Activated T-cell treated with anti-CD3 and anti-CD28 coated beads, Interleukin-2, amount 50 U/mL, for 72 hours (primary cell): ENCODE data around the gene CACNA1S. TPM values are rescaled to one million over a fixed set of nuclear protein-coding genes. Genes with fewer than 3 reads are reported as not detected.

ENCODE experiments used
- ATAC-seq, 2 donors: fragments of 150-1000 bp; cut with Tn5 transposase; replicated peaks in 1 of 2; 2 replicates each; pipeline ENCODE4 v1.10.0; 2021; ENCODE audit warnings: moderate library complexity in 2 of 2, mild to moderate bottlenecking in 1 of 2
- DNase-seq, 2 donors: peaks; one replicate each; pipeline ENCODE4 v3.0.0; 2021 to 2022; ENCODE audit warnings: mixed read lengths in 1 of 2
- H3K27ac Mint-ChIP-seq: one replicate; pipeline ENCODE4 v1.8.0; 2022; ENCODE audit warnings: mild to moderate bottlenecking, moderate library complexity, mixed read lengths
- H3K27me3 Mint-ChIP-seq: one replicate; pipeline ENCODE4 v1.8.0; 2022; ENCODE audit warnings: low read depth, mixed read lengths
- H3K36me3 Mint-ChIP-seq, 2 donors: one replicate each; pipeline ENCODE4 v1.8.0; 2022; ENCODE audit warnings: mixed read lengths in 2 of 2, mild to moderate bottlenecking in 1 of 2; ENCODE audit not compliant: insufficient read depth in 2 of 2
- H3K4me1 Mint-ChIP-seq: one replicate; pipeline ENCODE4 v1.8.0; 2022; ENCODE audit warnings: low read depth, mixed read lengths
- H3K4me3 Mint-ChIP-seq, 2 donors: one replicate each; pipeline ENCODE4 v1.8.0; 2022; ENCODE audit warnings: mild to moderate bottlenecking in 2 of 2, mixed read lengths in 2 of 2, moderate library complexity in 2 of 2
- H3K9me3 Mint-ChIP-seq, 2 donors: one replicate each; pipeline ENCODE4 v1.8.0; 2022; ENCODE audit warnings: mixed read lengths in 2 of 2
- total RNA-seq, 2 donors: library from RNA; stranded (reverse); gene quantifications; one replicate each; pipeline ENCODE4 v1.2.3, GENCODE V29; 2022

Gene CACNA1S
- total RNA-seq, 2 donors from 2014 or later, result not detected

DNA sequence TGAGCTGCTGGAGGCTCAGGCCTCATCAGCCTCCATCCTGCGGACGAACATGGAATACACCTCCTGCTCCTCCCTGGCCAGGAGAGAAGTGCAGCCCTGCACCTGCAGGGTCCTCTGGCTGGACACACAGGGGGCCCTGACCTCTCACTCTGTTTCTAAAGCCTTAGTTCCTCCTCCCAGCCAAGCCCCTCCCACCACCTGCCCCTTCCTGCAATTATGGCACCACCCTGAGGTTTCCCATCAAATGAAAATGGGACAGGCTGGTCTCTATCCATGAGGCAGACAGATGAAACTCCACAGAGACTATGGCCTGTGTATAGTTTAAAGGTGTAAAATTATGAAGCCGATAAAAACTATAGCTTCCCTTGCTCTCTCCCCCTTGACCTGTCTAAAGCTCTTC lies 42.6 kb downstream of the CACNA1S start:
- peaks cover 5% of the 10 kb centered on the region for H3K27me3 Mint-ChIP-seq
- no peak overlapping the region for H3K4me3 Mint-ChIP-seq
- no peak for ATAC-seq
- no peak overlapping the region for H3K27ac Mint-ChIP-seq
- DNase-seq, result no peak
- H3K9me3 Mint-ChIP-seq, result no peaks in the 10 kb centered on the region
- no peaks in the 10 kb centered on the region for H3K36me3 Mint-ChIP-seq
- H3K4me1 Mint-ChIP-seq, result no peaks in the 10 kb centered on the region

DNA sequence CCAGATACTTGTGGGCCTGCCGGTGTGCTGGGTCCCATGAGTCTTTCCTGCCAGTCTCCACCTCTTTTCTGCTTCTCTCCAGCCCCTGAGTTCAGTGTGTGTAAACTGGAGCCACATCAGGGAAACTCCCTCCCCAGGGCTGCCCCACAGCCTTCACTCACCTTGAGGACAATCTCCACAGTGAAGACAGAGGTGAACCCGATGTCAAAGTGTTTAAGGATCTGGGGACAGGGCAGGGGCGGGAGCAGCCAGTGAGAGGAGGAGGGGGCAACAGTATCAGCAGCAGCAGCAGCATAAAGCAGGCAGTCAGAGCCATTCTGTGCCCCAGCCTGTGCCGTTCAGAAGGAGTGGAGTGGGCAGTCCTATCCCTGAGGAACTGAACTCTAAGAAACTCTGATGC lies 43.2 kb downstream of the CACNA1S start:
- no peaks in the 10 kb centered on the region for H3K36me3 Mint-ChIP-seq
- no peaks in the 10 kb centered on the region for H3K4me1 Mint-ChIP-seq
- H3K4me3 Mint-ChIP-seq, result no peak overlapping the region
- H3K9me3 Mint-ChIP-seq, result no peaks in the 10 kb centered on the region
- no peak overlapping the region for H3K27ac Mint-ChIP-seq
- ATAC-seq, result no peak
- DNase-seq, result no peak
- peaks cover 5% of the 10 kb centered on the region for H3K27me3 Mint-ChIP-seq

DNA sequence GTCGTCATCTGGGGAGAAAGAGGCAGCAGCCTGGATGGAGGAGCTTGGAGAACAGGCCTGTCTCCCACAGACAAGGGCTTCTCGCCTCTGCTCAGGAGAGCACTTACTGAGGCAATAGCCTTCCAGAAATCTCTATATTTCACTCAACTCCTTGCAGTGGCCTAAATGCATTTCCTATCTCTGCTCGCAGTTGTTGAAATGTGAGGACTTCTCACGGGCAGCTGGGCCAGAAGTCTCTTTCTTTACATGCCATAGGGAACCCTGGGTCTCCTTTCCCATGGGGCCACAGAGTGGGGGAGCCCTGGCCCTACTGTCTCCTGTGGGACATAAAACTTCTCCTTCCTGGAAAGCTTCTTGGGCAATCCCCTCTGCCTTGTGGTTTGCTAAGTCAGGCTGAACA lies 45.2 kb downstream of the CACNA1S start:
- no peaks in the 10 kb centered on the region for H3K36me3 Mint-ChIP-seq
- H3K4me3 Mint-ChIP-seq, result no peak overlapping the region
- no peaks in the 10 kb centered on the region for H3K9me3 Mint-ChIP-seq
- H3K27ac Mint-ChIP-seq, result no peak overlapping the region
- no peaks in the 10 kb centered on the region for H3K4me1 Mint-ChIP-seq
- ATAC-seq (no peak), DNase-seq (no peak)
- peaks cover 5% of the 10 kb centered on the region for H3K27me3 Mint-ChIP-seq

DNA sequence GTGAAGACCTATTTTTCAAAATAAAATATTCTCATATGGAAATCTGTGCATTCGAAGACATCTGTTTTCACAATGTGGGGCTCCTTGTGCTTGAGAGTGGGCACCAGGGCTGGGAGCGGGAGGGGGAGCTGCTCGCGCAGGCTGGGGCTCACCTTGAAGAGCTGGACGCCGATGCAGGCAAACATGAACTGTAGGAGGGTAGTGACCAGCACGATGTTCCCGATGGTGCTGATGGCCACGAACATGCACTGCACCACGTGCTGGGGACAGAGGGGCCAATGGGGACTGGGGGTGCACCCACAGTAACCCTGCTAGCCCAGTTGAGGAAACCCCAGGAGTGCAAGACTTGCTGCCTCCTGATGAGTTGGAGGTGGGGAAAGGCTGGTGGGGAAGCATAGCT lies 46.5 kb downstream of the CACNA1S start:
- no peak overlapping the region for H3K4me3 Mint-ChIP-seq
- no peaks in the 10 kb centered on the region for H3K4me1 Mint-ChIP-seq
- H3K27ac Mint-ChIP-seq, result no peak overlapping the region
- ATAC-seq (no peak), DNase-seq (no peak)
- no peaks in the 10 kb centered on the region for H3K9me3 Mint-ChIP-seq
- H3K36me3 Mint-ChIP-seq, result no peaks in the 10 kb centered on the region
- H3K27me3 Mint-ChIP-seq, result peaks cover 5% of the 10 kb centered on the region

DNA sequence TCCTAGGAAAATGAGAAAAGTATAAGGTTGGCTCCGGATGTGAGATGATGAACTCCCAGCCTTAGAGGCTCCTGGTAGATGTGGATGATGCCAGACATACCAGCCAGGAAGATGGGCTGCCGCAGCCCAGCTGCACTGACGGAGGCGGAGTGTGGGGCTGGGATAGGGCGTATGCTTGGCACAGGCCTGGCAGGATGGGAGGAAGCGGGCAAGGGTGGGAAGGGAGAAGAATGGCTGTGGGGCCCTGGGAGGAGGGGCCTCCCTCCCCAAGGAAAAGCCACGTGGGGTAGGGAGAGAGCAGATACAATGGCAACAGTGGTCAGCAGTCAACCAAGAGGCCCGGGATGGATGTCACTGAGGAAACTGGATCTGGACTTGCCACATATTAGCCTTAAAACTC lies 47.4 kb downstream of the CACNA1S start:
- Mint-ChIP-seq H3K27me3 (peaks cover 5% of the 10 kb centered on the region), H3K4me1 (no peaks in the 10 kb centered on the region), H3K4me3 (no peak overlapping the region), H3K36me3 (no peaks in the 10 kb centered on the region), H3K9me3 (no peaks in the 10 kb centered on the region), H3K27ac (no peak overlapping the region)
- ATAC-seq, result no peak
- no peak for DNase-seq

DNA sequence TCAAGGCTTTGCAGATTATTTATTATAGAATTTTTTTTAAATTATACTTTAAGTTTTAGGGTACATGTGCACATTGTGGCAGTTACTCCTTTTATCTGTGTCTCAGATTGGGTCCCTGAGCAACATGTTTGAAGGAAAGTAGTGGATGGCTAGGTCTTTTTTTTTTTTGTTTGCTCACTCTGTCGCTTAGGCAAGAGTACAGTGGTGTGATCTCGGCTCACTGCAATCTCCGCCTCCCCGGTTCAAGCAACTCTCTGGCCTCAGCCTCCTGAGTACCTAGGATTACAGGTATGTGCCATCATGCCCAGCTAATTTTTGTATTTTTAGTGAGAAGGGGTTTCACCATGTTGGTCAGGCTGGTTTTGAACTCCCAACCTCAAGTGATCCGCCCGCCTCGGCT lies 49.1 kb downstream of the CACNA1S start:
- Mint-ChIP-seq H3K36me3 (no peaks in the 10 kb centered on the region), H3K27ac (no peak overlapping the region), H3K27me3 (peaks cover 5% of the 10 kb centered on the region), H3K4me3 (no peak overlapping the region), H3K9me3 (no peaks in the 10 kb centered on the region), H3K4me1 (peaks cover 2% of the 10 kb centered on the region)
- DNase-seq (no peak), ATAC-seq (no peak)

DNA sequence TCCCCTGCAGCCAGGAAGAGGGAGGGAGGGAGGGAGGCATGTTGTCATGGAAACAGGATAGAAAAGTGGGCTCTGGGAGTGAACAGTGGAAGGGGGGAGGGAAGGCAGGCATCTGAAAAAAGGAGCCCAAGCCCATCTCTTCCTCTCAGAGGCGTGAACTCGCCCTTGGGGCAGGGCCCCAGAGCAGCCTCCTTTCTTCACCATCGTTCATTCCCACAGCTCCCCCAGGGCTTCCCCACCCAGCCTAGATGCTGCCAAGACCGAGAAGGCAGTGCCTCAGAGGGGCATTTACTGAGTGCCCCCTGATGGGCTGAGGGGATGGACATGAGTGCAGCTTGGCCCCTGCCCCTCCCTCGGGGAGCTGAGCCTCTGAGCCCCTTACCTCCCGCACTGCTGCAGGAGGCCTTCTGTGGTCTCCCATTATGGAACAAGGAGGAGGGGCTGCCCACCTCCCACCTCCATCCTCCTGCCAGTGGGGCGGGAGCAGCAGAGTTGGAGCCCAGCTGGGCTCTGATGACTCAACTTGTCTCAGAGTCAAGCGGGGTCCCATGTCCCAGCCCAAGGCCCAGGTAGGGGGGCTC lies 49.6 kb downstream of the CACNA1S start:
- H3K27ac Mint-ChIP-seq, result no peak overlapping the region
- H3K4me1 Mint-ChIP-seq, result peaks cover 7% of the 10 kb centered on the region
- no peak overlapping the region for H3K4me3 Mint-ChIP-seq
- no peaks in the 10 kb centered on the region for H3K36me3 Mint-ChIP-seq
- H3K9me3 Mint-ChIP-seq, result peaks cover 0 to 3% of the 10 kb centered on the region in 2 donors
- peaks cover 5% of the 10 kb centered on the region for H3K27me3 Mint-ChIP-seq
- ATAC-seq (no peak), DNase-seq (no peak)

DNA sequence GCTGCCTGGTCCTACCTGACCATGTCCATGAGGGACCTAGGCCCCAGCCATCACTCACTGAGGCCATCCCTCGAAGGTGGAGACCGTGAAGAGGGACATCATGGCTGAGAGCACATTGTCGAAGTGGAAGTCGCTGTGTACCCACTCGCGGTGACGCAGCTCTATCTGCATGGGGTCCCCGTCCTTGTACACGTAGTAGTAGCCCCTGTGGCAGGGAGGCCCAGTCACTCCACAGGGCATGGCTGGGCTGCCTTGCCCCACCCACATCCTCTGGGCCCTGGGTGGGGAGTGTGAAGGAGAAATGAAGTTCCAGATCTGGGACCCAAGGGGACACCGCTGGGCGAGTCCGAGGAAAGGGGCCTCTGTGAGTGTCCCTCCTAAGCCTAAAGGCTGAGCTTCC lies 50.3 kb downstream of the CACNA1S start:
- H3K4me1 Mint-ChIP-seq, result peaks cover 14% of the 10 kb centered on the region
- DNase-seq (no peak), ATAC-seq (no peak)
- no peak overlapping the region for H3K27ac Mint-ChIP-seq
- H3K9me3 Mint-ChIP-seq, result peaks cover 0 to 3% of the 10 kb centered on the region in 2 donors
- no peaks in the 10 kb centered on the region for H3K36me3 Mint-ChIP-seq
- H3K27me3 Mint-ChIP-seq, result peaks cover 5% of the 10 kb centered on the region
- H3K4me3 Mint-ChIP-seq, result no peak overlapping the region

DNA sequence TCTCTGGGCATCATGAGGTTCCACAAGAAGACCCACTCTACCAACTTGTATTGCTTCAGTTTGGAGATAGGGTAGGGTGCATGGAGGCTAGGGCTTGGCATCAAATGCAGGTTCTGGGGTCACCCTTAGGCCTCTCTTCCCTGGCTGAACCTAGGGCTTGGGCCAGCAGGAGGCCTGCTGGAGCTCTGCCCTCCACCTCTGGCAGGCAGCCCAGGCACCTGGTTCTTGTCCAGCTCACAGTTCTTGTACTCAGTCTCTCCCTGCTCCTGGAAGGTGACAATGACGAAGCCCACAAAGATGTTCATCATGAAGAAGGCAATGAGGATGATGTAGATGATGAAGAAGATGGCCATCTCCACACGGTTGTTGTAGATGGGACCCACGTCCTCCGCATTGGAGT lies 51.2 kb downstream of the CACNA1S start:
- Mint-ChIP-seq H3K36me3 (no peaks in the 10 kb centered on the region), H3K4me1 (peaks cover 17% of the 10 kb centered on the region), H3K9me3 (peaks cover 0 to 3% of the 10 kb centered on the region in 2 donors), H3K27ac (no peak overlapping the region), H3K27me3 (peaks cover 6% of the 10 kb centered on the region), H3K4me3 (no peak overlapping the region)
- ATAC-seq (no peak), DNase-seq (no peak)

DNA sequence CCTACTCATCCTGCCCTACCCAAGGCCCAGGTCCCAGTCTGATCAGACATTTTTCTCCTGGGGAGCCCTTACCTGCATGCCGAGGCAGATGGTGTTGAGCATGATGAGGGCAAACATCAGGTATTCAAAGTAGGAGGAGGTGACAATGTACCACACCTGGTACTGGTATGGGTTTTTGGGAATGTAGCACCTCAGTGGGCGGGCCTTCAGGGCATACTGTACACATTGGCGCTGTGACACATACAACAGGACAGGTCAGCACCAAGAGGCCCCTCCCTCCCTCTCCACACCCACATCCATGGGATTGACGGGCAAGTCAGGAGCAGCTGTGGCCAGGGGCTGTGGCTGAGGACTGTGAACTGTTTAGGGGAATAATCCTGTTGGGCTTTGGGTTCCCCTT lies 51.6 kb downstream of the CACNA1S start:
- Mint-ChIP-seq H3K27me3 (peaks cover 8% of the 10 kb centered on the region), H3K36me3 (no peaks in the 10 kb centered on the region), H3K27ac (no peak overlapping the region), H3K9me3 (peaks cover 0 to 3% of the 10 kb centered on the region in 2 donors), H3K4me3 (no peak overlapping the region), H3K4me1 (peaks cover 17% of the 10 kb centered on the region)
- DNase-seq (no peak), ATAC-seq (no peak)

DNA sequence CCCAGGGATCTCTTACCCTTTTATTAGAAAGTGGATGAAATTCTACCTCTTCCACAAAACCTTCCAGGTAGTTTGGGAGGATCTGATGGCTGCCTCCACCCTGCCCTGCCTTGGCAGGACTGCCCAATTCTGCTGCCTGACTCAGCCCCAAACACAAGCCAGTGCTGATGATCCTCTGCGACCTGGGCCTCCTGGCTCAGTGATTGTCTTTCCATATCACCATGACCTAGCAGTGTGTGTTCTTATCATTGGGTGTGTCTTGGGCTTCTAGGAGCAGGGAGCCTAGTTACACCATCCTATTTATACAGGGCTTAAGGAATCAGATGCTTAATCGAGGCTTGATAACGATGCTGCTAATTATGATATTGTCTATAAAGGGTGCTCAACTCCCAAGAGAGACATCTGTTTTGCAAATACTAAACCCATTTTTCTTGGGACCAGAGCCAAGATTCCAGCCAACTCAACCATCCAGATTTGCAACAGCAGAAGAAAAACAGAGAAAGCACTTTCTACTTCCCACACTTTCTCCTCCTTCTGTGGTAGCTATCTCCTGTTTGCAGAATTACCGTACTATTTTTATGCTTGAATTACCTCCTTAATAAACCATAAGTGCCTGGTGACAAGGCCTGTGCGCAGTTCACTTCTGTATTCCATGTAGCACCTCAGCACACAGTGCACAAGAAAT lies 52.2 kb downstream of the CACNA1S start:
- no peak overlapping the region for H3K4me3 Mint-ChIP-seq

DNA sequence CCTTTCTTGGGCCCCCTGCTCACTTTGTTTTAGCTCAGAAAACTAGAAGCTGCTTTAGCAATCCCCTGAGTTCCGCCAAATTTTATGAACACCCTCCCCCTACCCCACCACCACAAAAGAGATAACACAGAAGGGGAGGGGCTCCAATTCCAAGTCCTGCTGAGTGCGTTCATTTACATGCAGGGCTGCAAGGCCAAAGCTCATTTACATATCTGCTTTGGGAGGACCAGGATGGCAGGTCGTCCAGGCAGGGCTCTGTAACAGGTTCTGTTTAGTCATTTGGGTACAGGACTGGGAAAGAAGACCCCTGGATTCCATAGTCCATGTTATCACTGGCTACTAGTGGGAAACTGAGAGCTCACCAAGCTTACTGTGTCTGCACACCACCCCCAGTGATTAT lies 52.8 kb downstream of the CACNA1S start:
- Mint-ChIP-seq H3K27ac (no peak overlapping the region), H3K4me1 (peaks cover 17% of the 10 kb centered on the region), H3K4me3 (no peak overlapping the region), H3K27me3 (peaks cover 9% of the 10 kb centered on the region), H3K36me3 (no peaks in the 10 kb centered on the region), H3K9me3 (peaks cover 0 to 3% of the 10 kb centered on the region in 2 donors)
- DNase-seq, result no peak
- ATAC-seq, result no peak

More for the DNA sequence above, 52.2 kb downstream of the CACNA1S start:
- no peak overlapping the region for H3K27ac Mint-ChIP-seq
- peaks cover 0 to 3% of the 10 kb centered on the region in 2 donors for H3K9me3 Mint-ChIP-seq
- DNase-seq, result no peak
- H3K36me3 Mint-ChIP-seq, result no peaks in the 10 kb centered on the region
- peaks cover 8% of the 10 kb centered on the region for H3K27me3 Mint-ChIP-seq
- no peak for ATAC-seq
- peaks cover 17% of the 10 kb centered on the region for H3K4me1 Mint-ChIP-seq

DNA sequence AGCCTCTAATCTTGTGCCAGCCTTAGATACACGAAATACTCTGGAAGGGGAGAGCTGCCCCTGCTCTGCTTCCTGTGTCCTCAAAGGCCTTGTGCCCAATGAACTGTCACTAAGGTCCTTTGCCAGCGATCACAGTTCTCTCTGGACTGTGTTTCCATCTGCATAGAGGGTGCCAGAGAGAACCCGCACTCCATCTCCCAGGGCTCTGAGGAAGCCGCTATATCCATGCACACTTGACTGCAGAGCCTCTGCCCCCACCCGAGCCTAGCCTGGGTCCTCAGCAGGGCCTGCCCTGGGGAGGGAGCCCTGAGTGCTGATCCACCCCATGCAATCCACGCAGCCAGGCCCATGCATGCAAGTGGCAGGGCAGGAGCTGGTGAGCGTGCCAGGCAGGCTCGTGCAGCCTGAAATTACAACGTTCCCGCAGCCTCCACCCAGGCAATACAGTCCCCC lies 58.1 kb downstream of the CACNA1S start:
- no peak overlapping the region for H3K27ac Mint-ChIP-seq
- no peaks in the 10 kb centered on the region for H3K36me3 Mint-ChIP-seq
- DNase-seq, result no peak
- H3K4me3 Mint-ChIP-seq, result no peak overlapping the region
- H3K27me3 Mint-ChIP-seq, result peaks cover 13% of the 10 kb centered on the region
- no peak for ATAC-seq
- peaks cover 0 to 3% of the 10 kb centered on the region in 2 donors for H3K9me3 Mint-ChIP-seq
- H3K4me1 Mint-ChIP-seq, result peaks cover 22% of the 10 kb centered on the region
